Amygdala (tissue), 56 donors: ENCODE data around the gene DNMT3A.
A peak's percentile ranks its signal among the peaks of the same experiment; 100 is the strongest.

Source experiments
- DNase-seq, 56 donors: peaks; one replicate each; lab custom pipeline; 2025; lab: John Stamatoyannopoulos, UW

DNMT3A gene

DNA sequence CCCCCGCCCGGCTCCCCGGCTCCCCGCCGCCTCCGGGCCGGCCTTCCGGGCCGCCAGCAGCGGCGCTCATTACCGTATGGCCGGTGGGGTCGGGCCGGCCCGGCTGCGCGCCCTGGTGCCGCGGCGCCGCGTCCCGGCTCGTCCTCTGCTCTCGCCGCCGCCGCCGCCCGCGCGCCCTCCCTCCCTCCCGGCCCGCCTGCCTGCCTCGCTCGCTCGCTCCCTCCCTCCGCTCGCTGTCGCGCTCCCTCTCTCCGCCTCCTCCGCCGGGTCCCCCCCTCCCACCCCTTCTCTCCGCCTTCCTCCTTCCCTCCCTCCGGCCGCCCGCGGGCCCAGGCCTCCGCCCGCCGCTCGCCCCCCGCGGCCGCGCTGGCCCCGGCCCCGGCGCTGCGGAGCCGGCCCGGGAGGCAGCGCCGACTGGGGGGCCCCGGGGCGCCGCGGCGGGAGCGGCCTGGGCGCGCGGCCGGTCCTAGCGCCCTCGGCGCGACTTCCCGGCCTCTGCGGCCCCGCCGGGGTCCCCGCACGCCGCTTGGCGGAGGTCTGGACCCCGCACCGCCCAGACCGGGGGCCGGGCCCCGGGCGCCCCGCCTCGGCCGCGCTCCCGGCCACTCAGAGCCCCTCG, at the start of gene DNMT3A:
DNMT3A (minus strand) TSS at position 173 of the 619 bp plus-strand sequence. CDS start 27,941 bp downstream, outside the sequence.
- DNase-seq: peak in 45 of 56 donors; percentile 32 to 87 (median 66)

DNA sequence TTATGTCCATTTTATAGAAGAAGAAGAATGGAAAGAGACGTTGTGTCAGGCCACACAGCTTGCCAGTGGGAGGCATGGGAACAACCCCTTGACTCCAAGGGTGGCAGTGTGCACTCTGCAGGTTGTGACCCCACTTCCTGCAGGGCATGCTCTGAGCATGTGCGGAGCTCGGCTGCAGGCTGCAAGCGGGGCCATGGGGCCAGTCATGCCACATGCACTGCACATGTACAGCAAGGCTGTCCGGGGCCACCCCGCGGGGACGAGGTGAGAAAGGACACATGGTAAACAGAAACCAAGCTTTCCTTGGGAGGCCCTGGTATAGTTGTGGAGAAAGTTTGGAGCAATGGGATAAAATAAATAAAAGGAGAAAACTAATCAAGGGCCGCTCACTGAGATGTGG, 47.4 kb upstream of the DNMT3A start:
- no peak for DNase-seq

DNA sequence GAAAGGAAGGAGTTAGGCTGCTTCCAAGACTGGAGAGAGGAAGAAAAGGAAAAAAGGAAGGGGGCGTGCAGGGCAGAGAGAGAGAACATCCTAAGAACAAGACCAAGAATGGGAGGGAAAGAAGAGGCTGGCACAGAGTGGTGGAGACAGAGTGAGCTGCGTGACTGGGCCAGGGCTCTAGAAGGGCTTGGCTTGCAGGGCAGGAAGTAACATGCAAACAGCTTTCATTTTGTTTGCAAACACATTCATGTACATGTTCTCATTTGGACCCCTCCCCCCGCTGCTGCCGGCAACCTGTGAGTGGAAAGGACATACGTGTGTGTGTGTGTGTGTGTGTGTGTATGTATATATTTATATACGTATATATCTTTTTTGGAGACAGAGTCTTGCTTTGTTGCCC, 46.8 kb upstream of the DNMT3A start:
- no peak for DNase-seq

DNA sequence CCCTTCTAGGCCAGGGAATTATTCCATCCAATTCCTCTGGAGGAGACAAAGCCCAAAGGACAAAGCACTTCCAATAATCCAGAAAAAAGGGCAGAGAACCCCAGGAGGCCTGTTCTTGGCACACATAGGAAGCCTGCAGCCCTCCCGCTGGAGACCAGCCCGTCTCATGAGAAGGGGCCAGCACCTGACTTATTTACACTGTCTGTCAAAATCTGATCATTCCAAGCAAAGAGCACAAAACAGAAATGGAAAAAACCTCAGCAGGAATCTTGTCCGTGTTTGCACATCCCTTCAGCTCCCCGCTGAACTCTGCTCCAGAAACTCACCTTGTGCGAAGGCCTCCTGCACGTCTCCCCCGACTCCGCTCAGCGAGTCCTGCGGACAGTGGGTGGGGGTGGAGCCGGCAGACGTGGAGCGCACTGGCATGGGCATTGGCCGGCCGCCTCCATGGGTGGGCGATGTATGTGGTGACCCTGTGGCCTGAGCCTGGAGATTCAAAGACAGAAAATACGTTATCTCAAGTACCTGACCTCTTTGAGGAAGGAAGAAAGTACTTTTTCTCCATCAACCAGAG, 46.2 kb upstream of the DNMT3A start:
- DNase-seq: no peak

DNA sequence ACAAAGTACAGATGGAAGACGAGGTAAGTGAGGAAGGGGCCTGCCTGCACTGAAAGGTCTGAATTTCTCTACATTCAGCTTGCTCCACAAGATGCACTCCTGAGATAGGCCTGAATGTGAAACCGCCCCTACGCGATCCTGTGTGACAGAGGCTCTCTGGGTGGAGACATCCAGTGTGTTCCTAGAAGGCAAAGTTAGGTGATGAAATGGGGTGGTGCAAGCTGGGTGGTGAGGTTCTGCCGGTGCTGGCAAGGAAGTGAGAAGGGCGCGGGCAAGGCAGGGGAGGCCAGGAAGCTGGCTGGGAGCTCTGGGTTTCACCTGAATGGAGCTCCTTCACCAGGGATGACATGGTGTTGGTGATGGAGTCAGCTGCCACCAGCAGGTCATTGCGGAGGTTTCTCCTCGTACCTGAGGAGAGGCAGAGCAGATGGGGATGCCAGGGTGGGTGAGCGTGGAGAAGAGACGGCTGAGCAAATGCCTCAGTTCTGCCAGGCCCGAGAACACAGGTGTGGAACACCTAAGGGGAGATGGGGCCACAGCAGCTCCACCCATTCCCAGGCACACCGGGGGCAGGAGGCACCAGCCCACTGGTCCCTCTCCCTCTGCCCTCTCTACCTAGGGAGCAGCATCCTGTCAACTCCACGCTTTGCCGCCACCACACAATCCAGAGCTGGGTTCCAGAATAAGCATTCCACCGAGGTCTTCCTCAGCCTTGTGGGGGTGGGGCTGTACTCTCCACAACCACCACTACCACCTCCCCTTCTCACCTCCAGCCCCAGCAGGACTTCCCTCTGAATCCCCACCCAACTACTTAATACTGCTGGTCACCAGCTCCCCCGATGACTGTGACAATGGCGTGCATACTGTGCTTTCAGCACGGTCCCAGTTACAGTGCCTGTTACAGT, 45.5 kb upstream of the DNMT3A start:
- no peak for DNase-seq

DNA sequence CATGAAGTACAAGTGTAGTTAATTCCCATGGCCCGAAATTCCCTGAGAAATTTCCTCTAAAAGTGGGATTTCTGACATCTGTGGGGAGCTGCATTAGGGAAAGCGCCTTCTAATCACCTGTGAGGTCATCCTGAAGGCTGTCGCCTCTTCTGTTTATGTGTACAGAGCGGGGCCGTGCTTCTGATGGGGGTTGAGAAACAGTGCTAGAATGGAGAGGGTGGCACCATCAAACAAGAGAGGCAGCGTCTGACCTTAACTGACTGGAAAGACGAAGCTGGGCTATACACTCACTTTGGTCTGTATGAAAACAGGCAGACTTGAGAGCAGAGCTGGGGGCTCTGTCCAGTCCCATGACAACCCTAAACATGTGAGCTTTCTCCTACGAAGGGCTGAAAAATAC, 44.2 kb upstream of the DNMT3A start:
- DNase-seq: no peak

DNA sequence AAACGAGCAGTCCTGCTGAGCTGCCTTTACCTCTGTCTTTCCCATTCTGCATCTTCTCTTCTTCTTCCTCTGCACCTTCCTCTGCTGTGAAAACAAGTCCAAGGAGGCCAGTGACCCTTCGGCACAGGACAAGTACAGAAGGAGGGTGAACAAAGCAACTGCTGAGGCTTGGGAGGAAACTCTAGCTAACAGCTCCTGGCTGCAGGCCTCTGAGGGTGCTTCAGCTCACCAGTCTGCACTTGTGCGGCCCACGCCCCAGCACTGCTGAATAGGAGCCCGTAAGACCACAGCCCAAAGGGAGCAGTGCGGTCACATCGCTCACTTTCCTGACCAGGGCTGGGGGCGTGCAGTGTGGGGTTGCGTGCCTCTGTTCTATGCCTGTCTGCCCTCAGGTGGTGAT, 42.1 kb upstream of the DNMT3A start:
- no peak for DNase-seq

DNA sequence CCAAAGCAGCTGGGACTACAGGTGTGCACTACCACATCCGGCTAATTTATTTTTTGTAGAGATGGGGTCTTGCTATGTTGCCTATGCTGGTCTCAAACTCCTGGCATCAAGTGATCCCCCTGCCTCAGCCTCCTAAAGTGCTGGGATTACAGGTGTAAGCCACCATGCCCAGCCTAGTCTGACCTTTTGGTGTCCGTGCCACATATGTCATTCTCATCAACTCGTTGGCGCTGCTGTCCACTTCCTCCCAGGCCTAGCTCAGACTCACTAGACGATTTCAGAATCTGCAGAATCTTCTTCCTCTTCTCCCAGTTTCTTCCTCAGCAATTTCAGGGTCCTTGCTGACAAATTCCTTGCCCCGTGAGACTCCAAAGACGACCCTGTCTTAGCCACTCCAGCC, 39.8 kb upstream of the DNMT3A start:
- DNase-seq: no peak

DNA sequence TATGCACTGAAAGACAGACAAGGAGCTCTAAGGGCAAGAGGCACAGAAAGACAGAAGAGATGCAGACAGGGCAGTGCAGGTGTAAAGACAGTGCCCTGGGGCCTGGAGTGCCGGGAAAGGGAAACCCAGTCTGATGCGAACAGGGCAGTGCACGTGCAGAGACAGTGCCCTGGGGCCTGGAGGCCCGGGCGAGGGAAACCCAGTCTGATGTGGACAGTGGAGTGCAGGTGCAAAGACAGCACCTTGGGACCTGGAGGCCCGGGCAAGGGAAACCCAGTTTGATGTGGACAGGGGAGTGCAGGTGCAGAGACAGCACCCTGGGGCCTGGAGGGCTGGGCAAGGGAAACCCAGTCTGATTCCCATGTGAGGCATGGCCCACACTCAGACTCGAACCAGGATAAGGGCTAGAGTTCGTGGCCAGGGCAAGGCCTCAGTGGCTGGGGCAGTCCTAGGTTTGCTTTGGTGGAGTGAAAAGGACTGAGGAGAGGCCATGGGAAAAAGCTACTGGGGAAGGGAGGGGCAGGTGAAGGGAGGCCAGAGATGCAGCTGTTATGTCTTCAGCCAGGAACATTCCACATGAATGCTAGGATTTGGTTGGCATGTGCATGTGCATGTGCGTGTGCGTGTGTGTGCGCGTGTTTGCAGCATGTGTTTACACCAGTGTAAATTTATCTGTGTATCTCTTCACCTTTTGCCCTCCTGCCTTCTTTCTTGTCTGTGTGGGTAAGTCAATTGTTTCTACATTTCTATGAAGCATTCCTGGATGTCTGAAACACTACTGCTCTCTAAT, 39.1 kb upstream of the DNMT3A start:
- no peak for DNase-seq

DNA sequence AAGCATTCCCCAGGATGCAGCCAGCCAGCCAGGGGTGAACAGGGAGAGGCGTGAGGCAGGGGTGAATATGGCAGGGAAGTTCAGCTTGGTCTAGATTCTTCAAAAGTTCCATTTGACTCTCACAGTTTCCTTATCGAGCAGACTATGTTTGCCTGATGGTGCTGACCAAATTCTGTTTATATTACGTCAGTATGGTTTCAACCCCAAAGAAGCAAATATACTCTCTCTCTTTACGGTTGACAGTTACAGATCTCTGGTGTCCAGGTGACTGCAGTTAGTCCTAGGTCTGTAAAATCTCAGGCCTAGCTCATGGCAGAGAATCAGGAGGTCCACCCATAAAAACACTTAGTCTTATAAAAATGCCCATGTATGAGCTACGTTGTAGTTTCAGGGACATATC, 38.3 kb upstream of the DNMT3A start:
- DNase-seq: no peak

DNA sequence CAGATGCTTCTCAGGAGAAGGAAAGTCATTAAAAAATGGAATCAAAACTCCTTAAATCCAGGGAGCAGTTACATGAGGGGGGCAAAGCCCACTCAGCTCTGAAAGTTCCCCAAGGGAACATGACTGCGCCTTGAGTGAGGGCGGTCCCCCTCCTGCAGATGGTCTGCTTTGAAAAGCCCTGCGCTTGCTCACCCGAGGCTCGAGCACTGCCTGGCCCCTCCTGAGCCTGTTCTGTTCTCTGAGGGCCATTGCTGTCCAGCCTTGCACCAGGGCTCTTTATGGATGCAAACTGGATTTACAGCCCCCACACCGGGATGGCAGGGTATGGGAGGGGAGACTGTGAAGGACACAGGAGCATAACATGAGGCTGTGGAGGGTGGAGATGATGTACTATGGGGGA, 37.8 kb upstream of the DNMT3A start:
- no peak for DNase-seq

DNA sequence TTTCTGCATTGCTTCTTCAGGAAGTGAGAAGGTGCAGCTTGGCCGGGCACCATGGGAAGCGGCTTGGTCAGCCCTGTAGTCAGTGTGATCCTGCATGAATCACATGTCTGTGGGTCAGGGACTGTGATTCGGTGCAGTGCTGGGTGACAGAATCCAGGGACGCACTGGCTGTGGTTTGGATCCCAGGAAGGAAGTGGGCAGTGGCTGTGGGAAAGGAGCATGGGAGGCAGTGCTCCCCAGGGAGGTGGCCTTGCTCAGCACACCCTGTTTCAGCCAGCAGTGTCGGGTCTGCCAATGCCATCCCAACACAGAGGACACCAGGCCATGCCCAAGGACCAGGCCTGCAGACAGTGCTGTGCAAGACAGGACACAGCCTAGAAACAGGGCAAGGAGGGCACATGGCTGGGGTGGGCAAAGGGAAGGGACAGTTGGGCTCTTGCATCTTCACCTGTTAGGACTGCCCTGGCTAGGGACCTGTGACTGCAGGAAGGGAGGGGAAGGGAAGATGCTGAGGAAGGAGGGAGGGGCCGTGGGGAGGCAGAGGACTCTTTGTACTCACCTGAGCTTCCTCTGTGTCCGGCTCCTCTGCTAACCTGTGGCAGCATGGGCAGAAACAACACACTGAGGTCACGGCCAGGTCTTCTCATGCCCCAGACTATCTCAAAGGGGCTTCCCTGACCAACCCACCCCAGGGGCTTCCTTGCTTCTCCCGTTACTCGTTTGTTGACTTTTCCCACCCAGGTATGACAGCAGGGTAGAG, 37.2 kb upstream of the DNMT3A start:
- no peak for DNase-seq

DNA sequence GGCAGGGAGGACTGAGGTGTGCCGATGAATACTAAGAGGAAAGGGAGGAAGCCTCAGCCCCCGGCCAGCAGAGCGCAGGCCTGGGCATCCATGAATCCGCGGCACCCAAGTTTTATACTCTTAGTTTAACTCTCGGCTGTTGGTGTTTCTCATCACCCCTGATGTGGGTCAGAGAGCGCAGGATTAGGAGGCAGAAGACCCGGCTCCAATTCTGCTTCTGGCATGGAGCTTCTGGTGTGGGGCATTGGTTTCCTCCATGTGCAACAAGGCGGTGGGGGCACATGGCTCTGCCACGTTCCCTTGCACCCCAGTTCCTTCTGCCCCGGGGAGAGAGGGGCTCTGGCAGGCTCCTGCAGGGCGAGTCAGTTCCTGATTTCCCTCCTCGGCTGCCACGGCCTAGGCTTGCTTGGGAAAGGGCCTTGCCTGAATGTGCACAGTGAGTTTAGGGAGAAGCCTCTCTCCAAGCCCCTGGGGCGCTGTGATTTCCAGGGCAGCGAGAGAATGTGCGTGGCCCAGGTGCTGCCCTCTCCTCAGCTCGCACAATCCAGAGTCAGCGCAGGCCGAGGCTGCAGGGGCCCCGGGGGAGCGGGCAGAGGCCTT, 36.2 kb upstream of the DNMT3A start:
- DNase-seq: no peak

DNA sequence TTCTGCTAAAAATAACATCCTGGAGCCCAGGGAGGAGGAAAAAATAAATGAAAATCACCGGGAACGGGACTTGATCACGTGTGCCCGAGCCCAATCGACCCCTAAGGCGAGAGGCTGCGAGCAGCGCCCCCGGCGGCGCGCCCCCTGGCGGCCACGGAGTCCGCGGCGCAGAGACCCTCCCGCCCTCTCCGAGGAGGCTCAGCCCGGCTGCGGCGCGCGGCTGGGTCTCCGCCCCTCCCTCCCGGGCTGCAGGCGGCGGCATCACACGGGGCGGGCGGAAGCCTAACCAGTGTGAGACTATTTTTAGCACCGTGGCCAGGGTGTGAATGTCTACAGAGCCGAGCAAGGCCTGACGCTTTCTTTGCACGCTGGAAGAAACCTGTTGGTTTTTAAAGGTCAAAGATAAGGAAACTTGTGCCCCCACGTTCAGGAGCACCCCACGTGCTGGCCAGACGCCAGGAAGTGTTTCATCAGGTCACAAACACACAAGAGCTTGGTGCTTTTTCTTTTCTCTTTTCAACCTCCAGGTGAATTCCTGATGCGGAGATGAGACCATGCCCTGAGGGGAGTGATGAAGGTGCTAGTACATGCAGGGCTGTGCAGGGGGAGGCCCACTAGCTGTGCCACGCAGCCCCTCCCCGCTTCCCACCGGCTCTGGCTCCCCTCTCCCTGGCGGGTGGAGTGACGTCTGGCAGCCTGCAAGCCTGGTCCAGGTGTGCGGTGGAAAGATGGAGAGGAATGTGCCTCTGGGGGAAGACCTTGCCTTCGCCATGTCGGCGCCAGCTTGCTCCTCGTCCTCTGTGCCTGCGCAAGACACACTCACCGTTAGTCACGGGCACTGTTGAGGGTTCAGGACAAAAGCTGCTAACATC, 35.3 kb upstream of the DNMT3A start:
- DNase-seq: peak in 51 of 56 donors; percentile 29 to 86 (median 68)

DNA sequence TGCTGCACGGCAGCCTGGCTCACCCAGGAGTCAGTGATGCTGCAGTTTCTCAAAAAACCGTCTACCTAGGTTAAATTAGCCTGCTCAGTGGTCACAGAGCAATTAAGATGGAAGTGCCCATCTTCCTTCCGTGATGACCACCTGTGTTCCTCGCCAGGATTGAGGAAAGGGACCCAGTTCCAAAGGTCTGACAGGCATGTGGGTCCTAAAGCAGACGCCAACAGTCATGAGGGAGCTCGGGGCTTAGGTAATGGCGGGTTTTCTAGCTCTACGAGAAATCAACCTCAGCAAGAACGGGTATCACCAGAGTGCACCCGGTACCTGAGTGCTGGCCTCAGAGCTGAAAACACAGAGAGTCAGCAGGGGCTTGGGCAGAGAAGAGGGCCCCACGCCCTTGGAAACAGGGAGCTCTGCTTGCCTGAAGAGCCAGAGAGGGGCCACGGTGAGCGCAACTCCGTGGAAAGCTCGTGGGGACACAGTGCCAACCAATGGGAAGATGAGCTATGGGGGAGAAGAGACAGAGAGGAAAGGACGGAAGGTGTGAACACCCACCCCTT, 34.3 kb upstream of the DNMT3A start:
- no peak for DNase-seq

DNA sequence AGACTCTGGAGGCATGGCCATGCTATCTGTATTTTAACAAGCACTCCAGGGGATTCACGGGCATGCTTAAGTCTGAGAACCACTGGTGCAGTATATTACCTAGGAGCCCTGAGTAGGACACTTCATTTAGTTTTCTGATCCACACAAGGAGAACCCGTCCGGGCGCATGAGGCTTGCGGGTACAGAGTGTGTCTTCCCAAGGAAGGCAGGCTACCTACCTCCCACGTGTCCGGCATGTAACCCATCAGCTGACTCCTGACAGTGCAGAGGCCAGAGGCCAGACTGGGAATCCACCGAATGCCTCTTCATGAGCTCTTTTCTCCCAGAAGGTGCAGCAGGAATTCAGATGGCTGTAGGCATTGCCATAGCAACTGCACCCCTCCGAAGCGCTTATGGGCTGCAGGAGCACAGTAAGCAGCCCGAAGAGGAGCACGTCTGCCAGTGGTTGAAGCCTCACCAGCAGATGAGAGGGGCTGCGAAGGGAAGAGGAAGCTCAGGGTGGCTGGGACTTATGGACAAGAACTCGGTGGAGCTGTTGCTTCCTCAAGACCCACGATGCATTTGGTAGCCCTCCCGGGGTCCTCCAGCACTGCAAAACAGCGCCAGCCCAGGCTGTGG, 33.8 kb upstream of the DNMT3A start:
- DNase-seq: peak in 2 of 56 donors; percentile 21 to 22

DNA sequence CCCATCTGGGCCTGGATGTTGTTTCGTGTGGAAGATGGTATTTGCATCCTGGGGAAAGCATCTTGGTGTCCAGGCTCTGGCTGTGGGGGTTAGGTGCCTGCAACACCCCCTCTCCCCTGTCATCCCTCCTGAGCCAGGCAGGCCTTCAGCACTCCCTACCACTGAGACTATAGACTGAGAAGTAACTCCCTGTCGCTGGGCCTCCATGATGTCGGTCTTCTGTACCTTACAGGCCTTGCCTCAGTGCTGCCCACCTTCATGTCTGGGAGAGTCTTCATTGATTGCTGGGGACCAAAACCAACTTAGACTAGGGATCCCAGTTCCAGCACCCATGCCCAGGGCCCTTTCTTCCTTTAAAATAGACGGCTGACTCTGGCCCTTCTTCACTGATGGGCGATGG, 33.1 kb upstream of the DNMT3A start:
- no peak for DNase-seq

DNA sequence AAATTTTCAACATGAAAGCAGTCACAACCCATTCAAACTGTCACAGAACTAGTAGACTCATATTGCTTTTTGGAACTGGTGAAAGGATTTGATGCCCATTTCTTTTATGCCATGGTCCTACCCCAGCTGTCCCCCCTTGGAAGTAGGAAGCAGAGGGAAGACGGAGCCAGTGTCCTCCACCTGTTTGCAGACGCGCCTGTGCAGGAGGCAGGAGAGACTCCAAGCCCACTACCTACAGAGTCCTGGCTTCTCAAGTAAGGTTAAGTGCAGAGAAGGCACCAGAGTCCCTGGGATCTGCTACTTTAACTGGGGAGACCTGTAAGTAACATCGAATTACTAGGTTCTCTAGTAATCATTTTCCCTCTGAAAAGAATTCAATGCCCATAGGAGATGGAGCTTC, 32.7 kb upstream of the DNMT3A start:
- DNase-seq: no peak
